Hematopoietic multipotent progenitor cell (in vitro differentiated cells): ENCODE data around the gene CPM. TPM values are rescaled to one million over a fixed set of nuclear protein-coding genes. Genes with fewer than 3 reads are reported as not detected.
A peak's percentile ranks its signal among the peaks of the same experiment; 100 is the strongest.
"Not testable (repeated sequence)": the region's sequence is repeated elsewhere in the genome, so short reads cannot be mapped to it uniquely, and the experiment has no call there.

Source experiments
- DNase-seq, 3 donors: peaks; one replicate each; pipeline ENCODE4 v3.0.0-alpha.2; 2011 to 2015; ENCODE audit warnings: low read depth in 2 of 3, low spot score in 2 of 3
- small RNA-seq: library from RNA; depleted of rRNA; stranded (forward); fragments of <200 nt; gene quantifications from one replicate; pipeline ENCODE3, GENCODE V24; 2012
- total RNA-seq: library from RNA; depleted of rRNA; stranded (reverse); fragments of >200 nt; gene quantifications from one replicate; pipeline ENCODE4 v1.2.3, GENCODE V29; 2012

The CPM gene
- total RNA-seq, 1 donor = 0.27 TPM

- DNase-seq = not testable (repeated sequence)
Observed at GRCh38 chr12:68810027-68810389, 123.0 kb downstream of the CPM start.

GRCh38 chr12:68809190-68810026, 123.6 kb downstream of the CPM start:
- no peak for DNase-seq

- peak in 2 of 3 donors; percentile 50 to 53 for DNase-seq
Observed at GRCh38 chr12:68808388-68809189, 124.4 kb downstream of the CPM start.

- peak; percentile 97 for DNase-seq
Observed at GRCh38 chr12:68807576-68808387, 125.2 kb downstream of the CPM start, which contains the start of gene MDM2. Gene MDM2, plus strand, starts transcription at chr12:68808177. Its CDS starts 301 bp downstream, at chr12:68808478.

DNA sequence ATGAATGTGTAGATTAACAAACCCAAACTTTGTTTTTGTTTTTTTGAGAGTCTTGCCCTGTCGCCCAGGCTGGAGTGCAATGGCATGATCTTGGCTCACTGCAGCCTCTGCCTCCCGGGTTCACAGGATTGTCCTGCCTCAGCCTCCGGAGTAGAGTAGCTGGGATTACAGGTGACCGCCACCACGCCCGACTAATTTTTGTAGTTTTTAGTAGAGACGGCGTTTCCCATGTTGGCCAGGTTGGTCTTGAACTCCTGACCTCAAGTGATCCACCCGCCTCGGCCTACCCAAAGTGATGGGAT, 125.7 kb downstream of the CPM start:
- DNase-seq = not testable (repeated sequence)

- DNase-seq = no peak
Observed at GRCh38 chr12:68806488-68807237, 126.3 kb downstream of the CPM start.

DNA sequence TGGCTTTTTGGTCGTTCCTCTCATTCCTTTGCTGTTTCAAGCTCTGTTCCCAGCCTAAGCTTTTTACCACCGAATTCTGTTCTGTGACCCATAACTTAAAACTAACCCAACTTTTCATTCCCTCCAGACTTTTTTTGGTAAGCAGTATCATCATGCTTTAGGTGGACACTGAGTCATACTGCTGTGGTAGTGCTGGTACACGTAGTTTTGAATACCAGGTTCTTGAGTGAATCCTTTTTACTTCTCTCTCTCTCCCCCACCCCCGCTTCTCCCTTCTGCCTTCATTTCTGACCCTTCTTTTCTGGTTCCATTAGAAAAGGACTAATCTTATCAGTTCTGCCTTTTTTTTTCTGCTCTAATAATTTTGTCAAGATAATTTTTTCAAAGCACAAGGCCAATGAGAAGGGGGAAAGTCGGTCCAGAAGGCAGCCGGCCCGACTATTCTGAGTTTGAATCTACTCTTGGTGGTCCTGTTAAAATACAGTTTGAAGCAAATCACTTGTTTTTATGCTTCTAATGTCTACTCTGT, 127.3 kb downstream of the CPM start:
- DNase-seq = no peak

- DNase-seq = no peak
Observed at GRCh38 chr12:68804657-68805591, 128.0 kb downstream of the CPM start.

DNA sequence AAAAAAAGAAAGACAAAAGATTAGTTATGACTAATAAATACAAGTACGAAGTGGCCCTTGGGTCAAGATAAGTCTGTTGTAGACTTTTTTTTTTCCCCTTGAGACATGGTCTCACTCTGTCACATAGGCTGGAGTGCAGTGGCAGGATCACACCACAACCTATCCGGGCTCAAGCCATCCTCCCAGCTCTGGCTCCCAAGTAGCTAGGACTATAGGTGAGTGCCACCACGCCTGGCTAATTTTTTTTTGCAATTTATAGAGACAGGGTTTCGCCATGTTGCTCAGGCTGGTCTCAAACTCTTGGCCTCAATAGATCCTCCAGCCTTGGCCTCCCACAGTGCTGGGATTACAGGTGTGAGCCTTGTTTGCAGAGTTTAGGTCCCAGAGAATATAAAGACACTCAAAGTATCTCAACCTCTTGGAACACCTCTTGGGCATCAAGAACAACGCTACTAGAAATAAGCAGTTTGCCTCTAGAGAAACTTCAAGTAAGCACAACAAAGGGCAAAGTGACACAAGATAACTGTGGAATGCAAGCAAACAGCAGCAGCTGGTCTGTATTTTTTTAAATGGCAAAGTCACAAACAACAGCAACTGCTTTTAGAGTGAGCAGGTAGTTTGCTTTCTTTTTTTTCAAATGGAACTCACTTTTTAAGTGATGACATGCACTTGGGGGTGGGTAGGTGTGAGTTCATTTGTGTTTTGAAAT, 128.9 kb downstream of the CPM start:
- DNase-seq = no peak

- not testable (repeated sequence) for DNase-seq
Observed at GRCh38 chr12:68802911-68803651, 129.9 kb downstream of the CPM start.

- DNase-seq = not testable (repeated sequence)
Observed at GRCh38 chr12:68802372-68802745, 130.6 kb downstream of the CPM start.

Small RNA genes within 50 kb of the gene (small RNA-seq; reads per million reads assigned to genes)
- not detected for gene AC025423.5
- gene RNU7-4P = not detected

Other genes with a start within 250 kb of the CPM start
- gene NUP107, start 246.2 kb downstream of the CPM start, total RNA-seq = 28.8 TPM
- gene SLC35E3, start 187.0 kb downstream of the CPM start, total RNA-seq = 5.7 TPM
- gene MDM2, start 125.0 kb downstream of the CPM start, total RNA-seq = 21.8 TPM